Stimulated activated CD4-positive, alpha-beta T cell treated with anti-CD3 and anti-CD28 coated beads, Interleukin-2, amount 100 ng/mL, for 24 hours (primary cell): ENCODE data around the gene FSTL4.

Source experiments
- DNase-seq, 2 donors: peaks; one replicate each; pipeline ENCODE4 v3.0.0-alpha.2; 2020

Gene FSTL4

DNA sequence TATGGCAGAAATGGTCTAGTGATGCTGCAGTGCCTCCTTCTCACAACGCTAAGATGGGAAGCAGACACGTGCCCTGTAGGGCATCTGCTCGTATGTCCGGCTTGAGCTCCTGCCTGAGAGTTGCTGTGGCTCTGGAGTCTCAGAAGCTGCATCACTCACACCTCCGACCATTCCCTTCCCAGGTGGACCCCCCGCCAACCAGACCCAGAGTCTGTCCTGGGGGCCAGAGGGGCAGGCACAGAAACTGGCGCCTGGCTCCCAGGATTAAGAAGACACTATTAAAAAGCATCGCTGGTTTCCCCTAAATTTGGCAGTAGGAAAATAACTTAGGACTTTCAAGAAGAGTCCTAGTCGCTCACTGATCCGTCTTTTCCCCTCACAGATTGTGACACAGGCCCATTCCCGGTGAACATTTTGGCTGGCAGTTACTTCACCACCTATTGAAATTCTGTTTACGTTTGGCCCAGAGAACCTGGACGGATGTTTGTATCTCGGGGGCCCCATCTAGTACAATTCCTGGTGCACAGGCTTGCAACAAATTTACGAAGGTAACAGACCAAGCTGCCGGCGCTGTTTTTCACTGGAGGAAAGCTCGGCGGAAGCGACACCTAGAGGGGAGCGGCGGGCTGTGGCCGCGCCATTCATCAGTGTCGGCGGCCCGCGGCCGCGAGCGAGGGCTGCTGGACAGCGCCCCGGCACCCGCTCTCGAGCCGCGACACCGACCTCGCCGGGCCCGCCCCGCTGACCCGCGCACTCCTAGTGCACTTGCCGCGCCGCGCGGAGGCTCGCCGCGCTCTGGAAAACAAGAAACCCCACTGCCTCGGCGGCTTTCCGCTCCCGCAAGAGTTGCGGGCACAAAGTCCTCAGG lies 1.6 kb downstream of the FSTL4 start:
- DNase-seq: peak; percentile 36 to 61

DNA sequence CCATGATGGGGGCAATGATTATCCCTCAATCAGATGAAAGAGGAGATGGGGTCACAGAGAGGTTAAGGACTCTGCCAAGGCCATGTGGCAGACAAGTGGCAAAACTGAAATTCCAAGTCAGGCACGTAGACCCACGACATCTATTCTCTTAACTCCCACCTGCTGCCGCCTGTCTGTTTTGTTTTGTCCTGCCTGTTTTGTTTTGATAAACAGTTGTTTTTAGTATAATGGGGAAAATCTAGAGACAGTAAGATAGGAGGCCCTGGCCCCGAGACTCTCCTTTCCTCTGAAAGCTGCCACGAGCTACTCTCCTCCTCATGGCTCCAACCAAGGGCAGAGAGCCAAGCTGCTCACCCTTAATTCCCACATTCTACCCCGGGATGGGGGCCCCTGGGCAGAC lies 4.9 kb downstream of the FSTL4 start:
- no peak for DNase-seq

DNA sequence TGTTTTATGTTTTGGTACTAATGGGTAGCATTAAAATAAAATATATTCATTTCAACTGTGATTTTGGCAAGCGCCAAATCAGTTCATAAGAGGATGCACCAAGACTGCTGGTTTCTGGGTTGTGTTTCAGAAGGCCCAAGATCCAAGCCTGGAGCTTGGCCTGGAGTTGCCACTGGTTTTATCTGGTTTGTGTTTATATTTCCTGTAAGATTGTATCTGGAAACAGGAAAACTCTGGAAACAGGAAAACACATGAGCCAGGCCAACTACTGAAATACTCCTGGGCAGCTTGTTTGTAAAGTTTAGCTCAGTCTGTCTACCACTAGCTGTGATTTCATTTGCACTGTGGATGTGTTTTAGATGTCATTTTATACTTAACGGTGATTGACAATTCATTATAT lies 5.5 kb downstream of the FSTL4 start:
- no peak for DNase-seq

DNA sequence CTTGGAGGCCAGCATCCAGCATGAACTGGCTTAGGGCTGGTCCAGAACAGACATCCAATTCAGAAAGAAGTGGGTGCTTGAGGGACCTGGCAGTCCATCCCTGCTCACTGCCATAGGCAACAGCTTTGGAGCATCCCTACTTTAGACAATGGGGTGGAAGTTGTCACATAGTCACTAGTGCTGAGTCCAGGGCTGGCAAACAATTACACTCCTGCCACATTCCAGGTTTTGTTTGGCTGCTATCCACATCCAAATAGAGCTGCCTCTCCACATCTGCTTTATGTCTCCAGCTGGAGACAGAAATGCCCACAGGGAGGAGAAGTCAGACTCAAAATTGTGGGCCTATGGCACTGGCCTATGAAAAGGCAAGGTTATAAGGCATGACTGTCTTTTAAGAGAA lies 7.0 kb downstream of the FSTL4 start:
- no peak for DNase-seq

DNA sequence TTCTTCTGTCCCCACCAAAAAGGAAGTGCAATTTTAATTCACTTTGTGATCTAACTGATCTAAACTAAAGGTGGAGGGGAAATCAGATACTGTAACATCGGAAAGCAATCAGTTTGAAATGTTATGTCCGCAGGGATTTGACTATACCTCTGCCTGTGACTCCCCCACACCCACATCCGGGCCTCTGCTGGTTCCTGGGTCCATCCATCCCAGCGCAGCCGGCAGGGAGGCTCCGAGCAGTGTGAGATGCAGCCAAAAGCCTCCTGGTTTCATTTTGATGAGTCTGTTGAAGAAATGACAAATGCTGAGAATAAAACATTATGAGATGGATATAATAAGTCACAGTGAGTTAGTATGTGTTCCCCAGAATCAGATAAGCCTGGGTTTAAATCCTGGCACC lies 8.6 kb downstream of the FSTL4 start:
- DNase-seq: no peak

DNA sequence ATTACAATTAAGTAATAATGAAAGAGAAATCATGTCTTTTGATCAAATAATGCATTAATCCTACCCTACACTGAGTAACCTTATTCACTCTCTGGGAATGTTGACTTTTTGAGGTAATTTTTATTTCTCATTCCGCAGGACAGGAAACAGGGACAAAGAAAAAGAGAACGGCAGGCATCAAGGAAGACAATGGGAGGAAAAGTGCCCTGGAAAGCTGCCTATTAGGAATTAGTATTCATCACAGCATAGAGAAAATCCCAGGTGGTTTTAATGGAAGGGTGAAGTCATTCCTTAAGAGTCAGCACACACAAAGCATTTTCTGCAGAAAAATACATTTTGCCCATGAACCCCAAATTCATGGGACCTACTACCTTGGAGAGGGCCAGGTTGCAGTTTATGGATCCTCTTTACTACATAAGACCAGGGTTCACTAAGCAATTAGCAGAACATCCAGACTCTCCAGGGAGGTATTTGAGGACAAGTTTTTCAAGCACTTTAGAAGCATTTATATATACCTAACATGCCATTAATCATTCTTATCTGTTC lies 9.4 kb downstream of the FSTL4 start:
- DNase-seq: no peak

DNA sequence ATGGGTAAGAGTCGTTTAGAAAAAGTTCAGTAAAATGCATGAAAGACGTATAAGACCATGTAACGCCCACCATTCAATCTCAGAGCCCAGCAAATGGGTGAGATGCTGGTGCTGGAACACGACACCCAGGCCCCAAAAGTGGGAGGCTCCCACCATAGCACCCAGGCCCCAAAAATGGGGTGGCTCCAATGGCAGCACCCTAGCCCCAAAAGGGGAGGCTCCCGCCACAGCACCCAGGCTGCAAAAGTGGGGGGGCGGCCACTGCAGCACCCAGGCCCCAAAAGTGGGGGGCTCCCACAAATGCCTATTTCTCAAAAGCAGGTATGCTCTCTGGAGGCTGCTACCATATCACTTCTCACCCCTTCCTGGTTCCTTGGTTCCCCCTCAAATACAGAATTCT lies 12.7 kb downstream of the FSTL4 start:
- DNase-seq: no peak

DNA sequence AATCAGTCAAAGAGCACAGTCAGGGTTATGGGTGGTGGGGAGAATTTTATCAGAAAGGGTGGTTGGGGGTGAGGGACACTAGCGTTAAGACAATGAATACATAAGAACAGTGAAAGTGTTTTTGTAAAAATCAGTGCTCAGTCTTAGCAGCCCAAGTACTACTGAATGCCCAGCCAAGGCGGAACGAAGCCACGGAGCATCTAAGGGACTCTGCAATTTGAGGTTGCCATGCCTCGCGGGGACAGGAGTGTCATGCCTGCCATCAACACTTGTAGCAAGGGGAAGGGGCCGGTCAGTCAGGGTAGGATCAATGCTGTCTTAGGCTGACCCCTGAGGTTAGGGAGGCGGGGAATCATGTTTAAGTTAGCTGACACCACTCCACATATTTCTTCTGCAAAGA lies 13.3 kb downstream of the FSTL4 start:
- DNase-seq: no peak

DNA sequence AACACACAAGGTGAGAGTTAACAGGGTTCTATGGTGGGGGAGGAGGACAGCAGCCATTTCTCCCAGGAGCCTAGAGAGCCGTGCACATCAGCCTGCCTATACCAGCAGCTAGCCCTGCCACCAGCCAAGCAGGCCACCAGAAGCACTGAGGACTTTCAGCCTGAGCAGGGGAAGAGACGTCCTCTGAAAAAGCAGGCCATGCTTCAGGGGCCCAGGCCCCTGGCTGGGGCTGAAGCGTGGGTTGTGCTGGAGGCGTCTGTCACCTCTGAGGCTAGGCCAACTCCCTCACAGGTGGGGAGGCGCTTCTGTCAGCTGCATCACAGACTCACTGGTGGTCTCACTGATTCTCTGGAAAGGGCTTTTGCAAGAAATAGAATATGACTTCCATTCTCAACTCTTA lies 16.3 kb downstream of the FSTL4 start:
- DNase-seq: no peak

DNA sequence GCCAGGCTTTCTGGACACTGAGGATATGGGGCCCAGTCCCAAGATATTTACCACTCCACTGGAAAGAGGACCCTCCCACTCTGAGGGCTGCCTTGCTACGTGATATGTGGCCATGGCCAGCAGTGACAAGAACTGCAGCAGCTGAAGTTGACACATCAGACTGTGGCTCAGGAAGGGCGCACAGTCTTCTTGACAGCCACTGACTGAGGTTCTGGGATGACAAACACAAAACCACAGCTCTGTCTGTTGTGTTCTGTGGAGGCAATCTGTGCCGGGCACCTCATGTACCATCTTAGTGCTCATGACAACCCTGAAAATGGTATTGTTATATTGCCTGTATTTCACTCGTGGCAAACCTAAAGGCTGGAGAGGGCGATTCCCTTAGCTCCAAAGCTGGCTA lies 16.9 kb downstream of the FSTL4 start:
- no peak for DNase-seq

DNA sequence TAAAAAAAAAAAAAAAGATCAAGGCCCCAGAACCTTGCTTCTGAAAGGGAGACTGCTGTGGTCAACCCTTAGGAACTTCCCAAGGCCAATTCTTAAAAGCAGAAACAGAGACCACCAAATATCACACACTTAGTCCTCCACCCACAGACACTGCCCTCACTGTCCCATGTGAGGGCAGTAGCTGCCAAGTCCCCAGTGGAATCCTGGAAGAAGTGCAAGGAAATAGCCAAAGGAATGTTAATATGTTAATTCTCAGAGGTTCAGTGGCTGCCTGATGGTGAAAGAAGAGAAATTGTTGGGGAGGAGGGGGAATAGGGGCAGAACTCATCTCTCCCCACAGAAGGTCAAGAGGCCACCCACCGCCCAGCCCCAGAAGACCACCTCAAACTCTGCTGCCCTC lies 23.1 kb downstream of the FSTL4 start:
- no peak for DNase-seq

DNA sequence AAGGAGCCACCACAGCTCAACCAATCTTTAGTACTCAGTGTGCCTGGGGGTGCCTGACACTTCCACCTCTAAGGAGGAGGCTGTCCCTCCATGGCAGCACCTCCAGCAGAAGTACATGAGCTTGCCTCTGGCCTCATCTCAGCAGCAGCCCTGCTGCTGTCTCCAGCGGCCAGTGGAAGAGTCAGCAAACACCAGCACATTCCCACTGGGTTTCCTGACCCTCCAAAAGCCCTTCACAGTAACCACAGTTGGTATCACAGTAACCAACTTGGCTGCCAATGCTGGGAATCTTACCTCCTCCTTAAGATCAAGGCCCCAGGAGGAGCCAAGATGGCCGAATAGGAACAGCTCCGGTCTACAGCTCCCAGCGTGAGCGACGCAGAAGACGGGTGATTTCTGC lies 29.4 kb downstream of the FSTL4 start:
- no peak for DNase-seq

DNA sequence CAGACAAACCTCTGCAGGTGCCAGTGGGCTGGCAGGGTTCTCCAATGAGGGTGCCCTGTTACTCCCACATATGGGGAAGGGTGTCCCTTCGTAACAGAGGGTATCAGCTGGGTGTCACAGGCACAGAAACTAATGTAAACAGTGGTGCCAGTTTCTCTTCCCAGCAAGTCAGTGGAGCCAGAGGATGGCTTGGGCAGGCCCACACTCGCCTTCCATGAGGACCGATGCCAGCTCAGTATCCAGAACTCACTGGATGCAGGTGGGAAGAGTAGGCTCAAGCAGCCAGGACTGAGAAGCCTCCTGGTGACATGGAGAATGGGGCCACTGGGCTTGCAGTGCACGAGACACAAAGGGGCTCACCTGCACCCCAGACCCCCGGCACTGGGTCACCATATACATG lies 30.4 kb downstream of the FSTL4 start:
- DNase-seq: no peak

DNA sequence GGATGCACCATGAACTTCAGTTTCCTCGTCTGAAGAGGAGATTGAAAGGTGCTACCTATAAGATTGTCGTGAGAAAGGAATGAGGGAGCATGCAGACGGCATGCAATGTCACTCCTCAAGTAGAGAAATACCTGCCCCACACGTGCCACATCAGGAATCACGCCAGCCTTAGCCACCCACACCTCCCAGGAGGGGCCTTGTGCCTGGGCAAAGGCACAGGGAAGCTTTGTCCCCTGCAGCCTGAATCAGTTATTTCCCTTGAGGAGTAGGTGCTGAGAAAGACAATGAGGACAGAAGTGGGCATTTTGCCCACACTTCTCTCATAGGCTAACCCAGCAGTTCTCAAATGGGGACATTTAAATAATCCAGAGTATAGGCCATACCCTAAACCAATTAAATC lies 31.0 kb downstream of the FSTL4 start:
- DNase-seq: no peak

DNA sequence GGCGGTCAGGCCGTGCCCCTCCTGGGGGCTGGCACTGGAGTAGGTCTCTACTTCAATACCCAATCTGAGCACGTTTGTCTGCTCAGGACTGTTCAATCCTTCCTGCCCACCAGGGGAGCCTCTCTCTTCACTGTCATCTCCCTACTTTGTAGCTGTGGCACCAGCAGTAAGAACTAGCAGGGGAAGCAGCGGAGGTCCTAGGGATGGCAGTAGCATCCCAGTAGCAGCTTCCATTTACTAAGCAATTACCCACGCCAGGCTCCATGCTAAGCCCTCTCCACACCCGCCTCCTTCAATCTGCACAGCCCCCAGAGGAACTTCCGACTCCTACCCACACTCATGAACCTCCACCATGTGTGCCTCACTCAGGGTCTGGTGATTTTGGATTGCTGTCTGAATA lies 31.7 kb downstream of the FSTL4 start:
- DNase-seq: no peak

DNA sequence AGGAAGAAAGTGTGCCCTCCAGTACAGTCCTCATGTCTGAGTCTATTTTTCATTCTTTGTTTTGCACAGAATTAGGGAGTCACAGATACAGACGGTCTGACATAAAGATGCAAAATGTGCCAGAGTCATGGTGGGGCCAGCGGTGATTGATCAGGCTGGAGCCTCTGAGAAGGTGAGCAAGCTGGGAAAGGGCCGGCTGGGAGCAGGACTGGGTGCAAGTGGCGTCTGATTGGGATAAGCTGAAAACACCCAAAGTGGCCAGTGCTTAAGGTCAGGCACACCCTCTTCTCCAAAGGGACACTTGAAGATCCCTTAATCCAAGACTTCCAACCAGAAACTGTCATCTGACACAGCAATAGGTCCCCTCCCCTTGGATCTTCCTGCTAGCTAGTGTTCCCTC lies 32.6 kb downstream of the FSTL4 start:
- DNase-seq: no peak

DNA sequence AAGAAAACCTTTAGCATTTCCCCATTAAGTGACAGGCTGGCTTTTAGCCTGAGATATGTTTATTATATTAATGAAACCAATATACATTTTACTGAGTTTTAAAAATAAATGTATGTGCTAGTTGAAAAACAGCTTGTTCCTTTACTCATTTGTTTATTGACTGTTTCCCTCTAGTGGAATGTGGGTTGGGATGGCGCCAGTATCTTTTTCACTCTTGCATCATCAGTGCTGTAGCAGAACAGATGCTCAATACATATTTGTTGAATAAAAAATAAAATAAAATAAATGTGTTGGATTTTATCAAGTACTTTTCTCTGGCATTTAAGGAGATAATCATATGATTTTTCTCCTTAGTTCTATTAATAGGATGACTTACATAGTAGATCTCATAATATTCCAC lies 43.0 kb downstream of the FSTL4 start:
- DNase-seq: no peak

DNA sequence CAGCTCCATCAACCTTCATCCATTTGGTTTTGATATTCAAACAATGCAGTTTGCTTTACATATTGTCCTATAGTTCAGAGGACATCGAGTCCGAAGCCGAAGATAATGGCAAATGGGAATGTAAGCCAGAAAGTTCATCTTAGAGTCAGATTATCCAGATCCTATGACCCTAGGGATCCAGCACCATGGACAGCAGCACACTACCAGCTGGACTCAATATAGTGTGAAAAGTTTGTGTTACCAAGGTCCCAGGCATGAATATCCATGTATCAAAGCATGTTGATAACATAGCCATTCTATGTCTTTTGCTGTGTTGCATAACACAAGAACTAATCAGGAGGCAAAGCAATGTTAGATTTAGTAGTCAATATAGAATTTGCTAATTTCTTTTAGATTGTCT lies 46.3 kb downstream of the FSTL4 start:
- peak; percentile 26 to 36 for DNase-seq

DNA sequence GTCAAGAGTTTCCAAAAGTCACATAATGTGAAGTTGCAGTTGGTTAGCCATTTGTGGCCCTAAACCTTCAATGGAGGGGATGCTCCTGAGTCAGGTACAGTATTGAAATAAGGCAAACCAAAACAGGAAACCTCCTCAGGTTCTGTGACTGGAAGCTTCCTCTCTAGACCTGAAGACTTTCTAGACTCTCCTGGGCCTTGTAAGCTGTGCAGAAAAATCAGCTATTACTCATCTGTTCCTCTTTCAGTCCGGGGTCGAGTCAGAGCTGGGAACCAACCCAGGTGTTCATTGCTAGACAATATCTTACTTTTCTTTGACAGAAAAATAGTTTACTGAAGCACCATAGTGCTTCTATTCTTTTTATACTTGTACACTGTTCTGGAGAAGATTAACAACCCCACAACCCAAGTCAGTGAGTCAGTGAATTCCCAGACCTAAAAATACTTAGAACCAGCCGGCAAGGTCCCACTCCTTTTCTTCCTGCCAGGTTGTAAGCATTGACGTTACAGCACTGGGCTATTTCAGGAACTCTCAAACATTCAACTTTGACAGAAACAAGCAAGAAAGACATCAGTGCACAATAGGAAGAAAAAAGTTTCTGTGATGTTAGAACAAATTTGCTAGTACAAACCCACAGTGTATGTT lies 47.3 kb downstream of the FSTL4 start:
- no peak for DNase-seq

DNA sequence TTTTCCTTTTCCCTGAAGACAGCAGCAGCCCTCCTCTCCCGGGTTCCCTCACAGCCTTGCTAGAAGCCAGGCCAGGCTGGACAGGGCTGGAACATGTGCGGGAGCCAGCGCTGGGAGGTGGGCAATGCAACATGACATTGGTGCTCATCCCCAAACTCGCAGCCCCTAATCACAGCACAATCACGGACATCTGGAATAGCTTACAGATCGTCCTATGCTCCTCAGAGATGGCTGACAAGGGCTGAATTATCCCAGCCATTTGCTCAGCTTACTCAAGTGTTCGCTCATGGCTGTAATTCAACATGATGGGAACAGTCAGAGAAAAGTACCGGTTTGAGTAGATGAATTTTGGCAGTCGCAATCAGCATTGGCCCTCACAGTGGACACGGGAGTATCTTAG lies 49.8 kb downstream of the FSTL4 start:
- DNase-seq: no peak

DNA sequence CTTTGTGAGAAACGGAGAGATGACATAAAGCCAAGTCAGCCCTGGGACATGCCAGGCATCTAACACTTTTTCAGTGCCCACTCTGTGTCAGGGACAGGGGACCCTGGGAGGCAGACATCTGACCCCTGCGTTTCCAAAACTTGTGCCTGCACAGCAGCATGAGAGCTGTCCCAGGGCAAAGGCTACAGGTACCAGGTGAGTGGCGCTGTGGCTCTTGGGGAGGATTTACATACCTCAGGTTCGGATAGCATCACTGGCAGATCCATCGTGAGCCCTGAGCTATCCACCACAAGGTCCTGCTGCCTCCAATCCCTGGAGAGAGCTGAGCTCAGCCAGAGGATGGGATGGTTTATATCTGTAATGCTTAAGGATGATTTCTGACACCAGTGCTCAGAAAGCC lies 52.4 kb downstream of the FSTL4 start:
- no peak for DNase-seq

DNA sequence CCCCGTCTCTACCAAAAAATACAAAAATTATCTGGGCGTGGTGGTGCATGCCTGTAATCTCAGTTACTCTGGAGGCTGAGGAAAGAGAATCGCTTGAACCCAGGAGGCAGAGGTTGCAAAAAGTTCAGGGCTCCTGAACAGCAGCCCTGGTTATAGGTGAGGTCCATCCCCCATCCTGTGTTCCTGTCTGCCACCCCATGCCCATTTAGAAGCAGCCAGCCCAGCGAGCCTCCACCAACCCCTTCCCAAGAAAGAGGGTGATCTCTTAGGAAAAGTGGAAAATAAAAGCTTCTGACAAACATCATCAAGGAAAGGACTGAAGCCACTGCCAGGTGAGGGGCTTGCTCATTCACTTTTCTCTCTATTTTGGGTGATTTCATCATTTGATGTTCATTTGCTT lies 55.8 kb downstream of the FSTL4 start:
- DNase-seq: no peak

DNA sequence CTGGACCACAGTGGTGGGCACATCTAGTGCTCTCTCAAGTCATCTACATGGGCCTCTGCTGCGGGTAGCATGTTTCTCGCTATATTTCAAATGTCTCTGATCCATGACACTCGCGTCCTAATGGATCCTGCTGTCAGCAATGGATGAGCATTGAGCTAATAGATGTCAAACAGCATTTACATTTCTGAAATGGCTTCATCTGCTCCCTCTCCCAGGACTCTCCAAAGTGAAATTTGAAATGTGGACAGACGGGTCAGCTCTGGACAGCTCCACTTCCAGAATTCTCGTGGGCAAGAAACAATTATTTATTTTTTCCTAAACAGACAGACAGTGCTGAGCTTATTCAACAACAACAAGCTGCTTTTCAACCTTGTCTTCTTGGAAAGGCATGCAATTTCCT lies 58.1 kb downstream of the FSTL4 start:
- DNase-seq: no peak

DNA sequence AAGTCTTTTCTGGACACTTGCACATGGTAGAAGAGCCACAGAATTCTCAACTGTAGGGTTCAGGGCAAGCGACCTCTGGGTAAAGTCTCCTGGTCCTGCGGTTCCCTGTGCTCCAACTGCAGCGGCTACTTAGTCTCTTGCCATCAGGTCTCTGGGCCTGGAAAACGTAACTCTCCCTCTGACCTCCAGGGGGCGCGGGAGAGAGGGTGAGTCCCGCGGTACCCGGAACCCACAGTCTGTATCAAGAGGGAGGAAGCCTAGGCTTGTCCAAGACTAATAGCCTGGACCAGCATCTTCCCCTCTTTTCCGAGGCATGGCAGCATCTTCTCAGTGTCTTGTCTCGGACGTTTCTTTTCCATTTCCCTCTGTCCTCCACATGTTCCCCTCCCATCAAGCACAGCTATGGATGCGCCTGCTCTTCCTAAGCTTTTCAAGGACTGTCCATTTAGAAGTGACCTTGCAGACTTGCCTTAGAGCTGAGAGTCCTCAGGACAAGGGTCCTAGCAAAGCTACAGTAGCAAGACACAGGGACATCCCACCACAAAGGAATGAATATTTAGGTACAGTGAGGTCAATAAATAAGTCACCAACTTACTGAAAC lies 59.3 kb downstream of the FSTL4 start:
- peak; percentile 65 to 67 for DNase-seq
